Neural crest cell (in vitro differentiated cells): ENCODE data around the gene PDPK1. TPM values are rescaled to one million over a fixed set of nuclear protein-coding genes. Genes with fewer than 3 reads are reported as not detected.
A peak's percentile ranks its signal among the peaks of the same experiment; 100 is the strongest.

Source experiments
- DNase-seq: peaks from one replicate; pipeline ENCODE4 v3.0.0; 2021; ENCODE audit warnings: low read depth, mixed read lengths, low spot score
- H3K27ac Mint-ChIP-seq: one replicate; pipeline ENCODE4 v1.8.0; 2021; ENCODE audit warnings: mild to moderate bottlenecking, mixed read lengths; ENCODE audit not compliant: unreplicated experiment
- H3K27me3 Mint-ChIP-seq: 2 replicates; pipeline ENCODE4 v1.8.0; 2021; ENCODE audit warnings: low read depth, mild to moderate bottlenecking, mixed read lengths
- H3K36me3 Mint-ChIP-seq: 2 replicates; pipeline ENCODE4 v1.8.0; 2021; ENCODE audit warnings: low read depth, mild to moderate bottlenecking, mixed read lengths
- H3K4me1 Mint-ChIP-seq: 2 replicates; pipeline ENCODE4 v1.8.0; 2021; ENCODE audit warnings: mixed read lengths
- H3K4me3 Mint-ChIP-seq: one replicate; pipeline ENCODE4 v1.8.0; 2021; ENCODE audit warnings: mild to moderate bottlenecking, mixed read lengths
- H3K9me3 Mint-ChIP-seq: 2 replicates; pipeline ENCODE4 v1.8.0; 2021; ENCODE audit warnings: mixed read lengths
- total RNA-seq: library from RNA; stranded (reverse); gene quantifications from 2 replicates; pipeline ENCODE4 v1.2.1, GENCODE V29; 2021
- TF ChIP-seq, protein P1 (sequence below): fragments of 200-600 bp; sonication (generic); conservative IDR thresholded peaks from 2 replicates; pipeline ENCODE4 v1.5.0; 2021; ENCODE audit warnings: antibody characterized with exemption, mild to moderate bottlenecking

PDPK1 gene
- total RNA-seq, 1 donor from 2014 or later: 37.5 TPM

DNA sequence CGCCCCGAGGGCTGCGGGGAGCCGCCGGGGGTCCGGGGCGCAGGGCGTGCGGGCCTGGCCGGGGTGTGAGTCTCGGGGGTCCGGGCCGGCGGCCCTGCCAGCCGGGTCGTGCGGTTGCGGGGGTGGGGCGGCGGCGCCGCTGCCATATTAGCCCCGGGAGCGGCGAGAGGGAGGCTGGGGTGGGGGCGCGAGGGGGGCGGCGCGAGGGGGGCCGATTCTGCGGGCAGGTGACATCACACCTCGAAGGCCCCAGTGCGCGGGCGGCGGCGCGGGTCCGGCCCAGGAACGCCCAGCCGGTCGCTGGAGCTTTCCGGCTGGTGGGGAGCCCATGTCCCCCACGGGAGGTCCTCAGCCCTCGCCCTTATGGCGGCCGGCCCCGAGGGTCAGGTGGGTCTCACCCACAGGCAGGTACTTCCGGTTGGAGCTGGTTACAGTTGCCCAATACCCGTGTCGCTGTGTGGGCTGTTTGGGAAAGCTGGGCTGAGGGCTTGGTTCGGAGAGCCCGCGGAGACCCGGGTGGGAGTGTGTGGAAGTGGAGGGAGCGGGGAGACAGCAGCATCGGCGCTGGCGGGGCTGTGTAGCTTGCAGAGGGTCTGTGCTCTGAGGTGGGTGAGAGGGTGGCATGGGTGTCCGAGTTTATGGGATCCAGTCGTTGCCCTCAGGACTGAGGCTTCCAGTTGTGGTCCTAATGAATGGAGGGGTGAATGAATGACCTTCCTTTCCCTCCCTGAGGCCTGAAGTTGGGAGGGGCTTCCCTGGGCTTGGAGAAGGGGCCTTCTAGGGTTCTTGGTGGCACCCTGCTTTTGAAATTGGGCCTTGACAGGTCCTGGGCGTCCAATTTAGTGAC lies 23.3 kb upstream of the PDPK1 start:
- H3K27me3 Mint-ChIP-seq: peaks cover 1% of the 10 kb centered on the region
- peak overlapping the region; percentile 90 for H3K27ac Mint-ChIP-seq
- DNase-seq: no peak
- H3K36me3 Mint-ChIP-seq: no peaks in the 10 kb centered on the region
- no peaks in the 10 kb centered on the region for H3K9me3 Mint-ChIP-seq
- TF ChIP-seq, protein P1, sequence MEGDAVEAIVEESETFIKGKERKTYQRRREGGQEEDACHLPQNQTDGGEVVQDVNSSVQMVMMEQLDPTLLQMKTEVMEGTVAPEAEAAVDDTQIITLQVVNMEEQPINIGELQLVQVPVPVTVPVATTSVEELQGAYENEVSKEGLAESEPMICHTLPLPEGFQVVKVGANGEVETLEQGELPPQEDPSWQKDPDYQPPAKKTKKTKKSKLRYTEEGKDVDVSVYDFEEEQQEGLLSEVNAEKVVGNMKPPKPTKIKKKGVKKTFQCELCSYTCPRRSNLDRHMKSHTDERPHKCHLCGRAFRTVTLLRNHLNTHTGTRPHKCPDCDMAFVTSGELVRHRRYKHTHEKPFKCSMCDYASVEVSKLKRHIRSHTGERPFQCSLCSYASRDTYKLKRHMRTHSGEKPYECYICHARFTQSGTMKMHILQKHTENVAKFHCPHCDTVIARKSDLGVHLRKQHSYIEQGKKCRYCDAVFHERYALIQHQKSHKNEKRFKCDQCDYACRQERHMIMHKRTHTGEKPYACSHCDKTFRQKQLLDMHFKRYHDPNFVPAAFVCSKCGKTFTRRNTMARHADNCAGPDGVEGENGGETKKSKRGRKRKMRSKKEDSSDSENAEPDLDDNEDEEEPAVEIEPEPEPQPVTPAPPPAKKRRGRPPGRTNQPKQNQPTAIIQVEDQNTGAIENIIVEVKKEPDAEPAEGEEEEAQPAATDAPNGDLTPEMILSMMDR: no peak
- H3K4me3 Mint-ChIP-seq: peak overlapping the region; percentile 96
- peaks cover 53% of the 10 kb centered on the region for H3K4me1 Mint-ChIP-seq

DNA sequence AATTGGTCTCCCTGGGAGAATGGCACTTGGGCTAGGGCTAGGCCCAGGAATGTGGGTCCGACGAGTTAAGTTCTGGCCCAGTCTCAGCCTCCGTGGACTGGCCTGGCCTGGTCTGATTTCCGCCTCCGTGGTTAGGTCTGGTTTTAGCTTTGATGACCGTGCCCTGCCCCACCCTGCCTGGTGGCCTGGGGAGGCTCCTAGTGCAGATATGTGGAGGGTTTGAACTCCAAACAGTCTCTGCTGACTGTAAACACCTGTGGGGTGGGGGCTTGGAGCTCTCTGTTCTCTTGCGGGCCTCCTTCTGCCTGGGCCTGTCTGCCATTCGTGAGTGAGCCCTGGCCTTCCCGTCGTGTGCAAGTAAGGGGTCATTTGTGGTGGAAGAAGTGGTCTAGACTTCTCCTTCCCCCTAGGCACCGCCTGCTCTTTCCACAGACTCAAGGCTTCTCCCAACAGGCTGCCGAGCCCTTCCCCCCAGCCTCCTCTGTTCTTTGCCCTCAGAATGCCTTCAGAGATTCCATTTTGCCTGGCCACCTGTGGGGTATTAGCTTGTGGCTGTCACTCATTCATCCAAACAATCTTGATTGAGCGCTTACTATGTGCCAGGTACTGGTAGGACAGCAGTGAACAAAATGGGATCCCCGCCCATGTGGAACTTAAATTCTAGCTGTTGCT lies 22.5 kb upstream of the PDPK1 start:
- Mint-ChIP-seq H3K4me1 (peaks cover 58% of the 10 kb centered on the region), H3K4me3 (peak overlapping the region; percentile 96), H3K36me3 (no peaks in the 10 kb centered on the region), H3K9me3 (no peaks in the 10 kb centered on the region), H3K27ac (peak overlapping the region; percentile 90), H3K27me3 (peaks cover 3% of the 10 kb centered on the region)
- TF ChIP-seq, protein P1: no peak
- no peak for DNase-seq

DNA sequence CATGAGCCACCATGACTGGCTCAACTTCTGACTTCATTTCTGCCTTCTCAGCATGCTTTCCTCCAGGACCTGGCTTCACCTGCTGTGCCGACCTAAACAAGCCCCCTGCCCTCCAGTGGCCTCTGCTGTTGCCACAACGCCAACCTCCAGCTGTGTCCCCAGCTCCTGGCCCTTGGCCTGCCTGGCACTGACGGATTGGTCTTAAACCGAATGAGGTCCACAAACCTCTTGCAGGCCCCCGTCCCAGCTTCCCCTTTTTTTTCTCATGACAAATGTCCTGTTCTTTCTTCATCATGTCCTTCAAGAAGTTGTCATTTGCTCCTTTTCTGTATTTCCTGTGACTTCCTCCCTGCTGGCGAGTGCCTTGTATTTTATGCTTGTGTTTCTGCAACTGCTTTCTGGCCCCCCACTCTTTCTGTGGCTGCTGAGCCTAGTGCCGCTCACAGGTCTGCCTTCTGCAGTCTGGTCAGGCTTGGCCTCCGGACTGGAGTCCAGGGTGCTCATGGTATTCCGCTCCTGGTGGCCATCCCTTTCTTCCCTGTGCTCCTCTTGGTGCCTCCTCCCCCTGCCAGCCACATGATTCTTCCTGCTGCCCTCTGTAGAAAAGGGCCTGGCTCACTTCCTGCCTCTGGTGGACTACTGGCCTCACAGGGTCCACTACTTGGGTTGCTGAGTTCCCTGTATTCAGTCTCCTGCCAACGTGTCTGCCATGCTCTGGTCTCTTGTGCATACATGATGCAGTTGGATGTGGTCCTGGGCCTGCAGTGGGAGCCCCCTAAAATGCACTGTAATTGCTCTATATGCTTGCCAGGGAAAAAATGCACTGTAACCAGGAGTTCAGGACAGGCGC lies 21.2 kb upstream of the PDPK1 start:
- Mint-ChIP-seq H3K9me3 (no peaks in the 10 kb centered on the region), H3K4me1 (peaks cover 59% of the 10 kb centered on the region), H3K27ac (peak overlapping the region; percentile 81), H3K27me3 (peaks cover 7% of the 10 kb centered on the region), H3K36me3 (no peaks in the 10 kb centered on the region), H3K4me3 (peak overlapping the region; percentile 96)
- no peak for DNase-seq
- TF ChIP-seq, protein P1: no peak

- H3K4me1 Mint-ChIP-seq: peaks cover 48% of the 10 kb centered on the region
- H3K36me3 Mint-ChIP-seq: no peaks in the 10 kb centered on the region
- H3K9me3 Mint-ChIP-seq: no peaks in the 10 kb centered on the region
- H3K4me3 Mint-ChIP-seq: peak overlapping the region; percentile 96
- DNase-seq: no peak
- TF ChIP-seq, protein P1: no peak
- no peak overlapping the region for H3K27ac Mint-ChIP-seq
- peaks cover 7% of the 10 kb centered on the region for H3K27me3 Mint-ChIP-seq
These were observed 19.7 kb upstream of the PDPK1 start for GRCh38 chr16:2517954-2518605.
